HG02798 (cell line): Measurements from ENCODE around the gene KCND3.

Experiments
- ATAC-seq: cut with Tn5 transposase; IDR thresholded peaks from one replicate; pipeline ENCODE4 v1.9.1; 2021; ENCODE audit warnings: mild to moderate bottlenecking; ENCODE audit not compliant: unreplicated experiment, poor library complexity

Gene KCND3

GRCh38 chr1:111989531-111990025 lies at the start of gene KCND3:
KCND3 (minus strand) TSS chr1:111989668.
- ATAC-seq, result no peak

GRCh38 chr1:112034277-112034676 lies 44.8 kb upstream of the KCND3 start:
- ATAC-seq, result no peak

- no peak for ATAC-seq
Measured at GRCh38 chr1:112033439-112034120, 44.1 kb upstream of the KCND3 start.

- no peak for ATAC-seq
Measured at GRCh38 chr1:112030157-112030556, 40.7 kb upstream of the KCND3 start.

- no peak for ATAC-seq
Measured at GRCh38 chr1:112027696-112028095, 38.2 kb upstream of the KCND3 start.

GRCh38 chr1:112026501-112026900 lies 37.0 kb upstream of the KCND3 start:
- ATAC-seq, result no peak

GRCh38 chr1:112026016-112026415 lies 36.5 kb upstream of the KCND3 start:
- no peak for ATAC-seq

- ATAC-seq, result no peak
Measured at GRCh38 chr1:112021263-112021662, 31.8 kb upstream of the KCND3 start.

GRCh38 chr1:112017183-112017582 lies 27.7 kb upstream of the KCND3 start:
- ATAC-seq, result no peak

- ATAC-seq, result no peak
Measured at GRCh38 chr1:112012823-112013222, 23.4 kb upstream of the KCND3 start.

- no peak for ATAC-seq
Measured at GRCh38 chr1:112011202-112011601, 21.7 kb upstream of the KCND3 start.

- no peak for ATAC-seq
Measured at GRCh38 chr1:112007169-112007568, 17.7 kb upstream of the KCND3 start.

- ATAC-seq, result no peak
Measured at GRCh38 chr1:112006416-112007025, 17.1 kb upstream of the KCND3 start.

- ATAC-seq, result no peak
Measured at GRCh38 chr1:112004076-112004475, 14.6 kb upstream of the KCND3 start.

GRCh38 chr1:112002514-112002913 lies 13.0 kb upstream of the KCND3 start:
- no peak for ATAC-seq

GRCh38 chr1:112001436-112001835 lies 12.0 kb upstream of the KCND3 start:
- no peak for ATAC-seq

- ATAC-seq, result no peak
Measured at GRCh38 chr1:112000048-112000447, 10.6 kb upstream of the KCND3 start.

GRCh38 chr1:111998332-111998731 lies 8.9 kb upstream of the KCND3 start:
- ATAC-seq, result no peak

GRCh38 chr1:111992476-111992875 lies 3.0 kb upstream of the KCND3 start:
- no peak for ATAC-seq

GRCh38 chr1:111990878-111991718 lies 1.6 kb upstream of the KCND3 start:
- no peak for ATAC-seq
